Prostate gland (tissue), 2 donors: ENCODE data around the gene PDGFC.

Experiments
- POLR2A ChIP-seq: fragments of 450-650 bp; IDR thresholded peaks from one replicate; pipeline ENCODE4 v1.6.1; 2016; ENCODE audit warnings: antibody characterized with exemption, mild to moderate bottlenecking
- TF ChIP-seq, protein P1 (sequence below), 4 experiments: fragments of 200-600 bp in 2 of 4; fragments of 450-650 bp in 2 of 4; sonication (generic) in 2 of 4; IDR thresholded peaks; 1 replicate in 3 of 4; 2 replicates in 1 of 4; pipeline ENCODE4 v1.5.1; 2016 to 2019; ENCODE audit warnings: antibody characterized with exemption in 4 of 4, mild to moderate bottlenecking in 2 of 4, moderate library complexity in 2 of 4

DNA sequence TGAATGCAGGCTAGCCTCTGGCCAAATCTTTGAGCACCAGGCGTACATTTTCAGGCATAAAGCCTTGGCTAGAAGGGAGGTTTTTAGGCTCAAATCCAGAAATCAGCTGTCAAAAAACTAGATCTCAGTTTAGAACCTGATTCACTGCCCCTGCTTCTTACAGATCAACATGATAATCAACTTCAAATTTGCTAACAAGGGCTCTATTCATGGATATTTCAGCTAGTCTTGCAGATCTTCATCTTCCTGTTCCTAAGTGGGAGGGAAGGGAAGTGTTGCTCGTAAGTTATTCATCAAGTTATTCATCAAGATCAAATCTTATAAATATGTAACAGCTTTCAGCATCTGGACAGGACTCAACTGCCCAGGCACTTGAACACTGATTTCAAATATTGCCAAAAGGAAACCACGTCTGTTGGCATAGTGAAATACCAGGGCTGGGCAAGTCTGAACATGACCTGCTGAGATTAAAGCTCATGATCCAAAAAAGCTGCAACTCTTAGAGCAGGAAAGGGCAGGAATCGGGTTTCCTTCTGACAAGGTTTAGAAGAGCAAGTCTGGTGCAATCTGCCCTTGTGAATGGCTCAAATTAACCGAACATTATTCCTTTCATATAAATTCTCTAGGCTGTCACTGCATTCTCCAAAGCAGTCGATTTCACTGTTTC is 200.3 kb downstream of the PDGFC start:
- TF ChIP-seq, protein P1, sequence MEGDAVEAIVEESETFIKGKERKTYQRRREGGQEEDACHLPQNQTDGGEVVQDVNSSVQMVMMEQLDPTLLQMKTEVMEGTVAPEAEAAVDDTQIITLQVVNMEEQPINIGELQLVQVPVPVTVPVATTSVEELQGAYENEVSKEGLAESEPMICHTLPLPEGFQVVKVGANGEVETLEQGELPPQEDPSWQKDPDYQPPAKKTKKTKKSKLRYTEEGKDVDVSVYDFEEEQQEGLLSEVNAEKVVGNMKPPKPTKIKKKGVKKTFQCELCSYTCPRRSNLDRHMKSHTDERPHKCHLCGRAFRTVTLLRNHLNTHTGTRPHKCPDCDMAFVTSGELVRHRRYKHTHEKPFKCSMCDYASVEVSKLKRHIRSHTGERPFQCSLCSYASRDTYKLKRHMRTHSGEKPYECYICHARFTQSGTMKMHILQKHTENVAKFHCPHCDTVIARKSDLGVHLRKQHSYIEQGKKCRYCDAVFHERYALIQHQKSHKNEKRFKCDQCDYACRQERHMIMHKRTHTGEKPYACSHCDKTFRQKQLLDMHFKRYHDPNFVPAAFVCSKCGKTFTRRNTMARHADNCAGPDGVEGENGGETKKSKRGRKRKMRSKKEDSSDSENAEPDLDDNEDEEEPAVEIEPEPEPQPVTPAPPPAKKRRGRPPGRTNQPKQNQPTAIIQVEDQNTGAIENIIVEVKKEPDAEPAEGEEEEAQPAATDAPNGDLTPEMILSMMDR (IDR thresholded peaks at IDR 0.05), result no peak
- no peak for TF ChIP-seq POLR2A
